Fibroblast of pulmonary artery (primary cell): Measurements from ENCODE around the gene ARHGEF10L.
A peak's percentile ranks its signal among the peaks of the same experiment; 100 is the strongest.

Experiments
- DNase-seq: peaks from one replicate; pipeline ENCODE4 v3.0.0-alpha.2; 2010; ENCODE audit warnings: low read depth
- H3K4me3 ChIP-seq: replicated peaks from 2 replicates; pipeline ENCODE4 v1.5.1; 2011; ENCODE audit warnings: low read depth, mild to moderate bottlenecking, control low read depth, low read length, moderate library complexity
- TF ChIP-seq, protein P1 (sequence below): IDR thresholded peaks from 2 replicates; pipeline ENCODE4 v1.5.1; 2011; ENCODE audit warnings: mild to moderate bottlenecking, control low read depth, low read length, inconsistent platforms; ENCODE audit errors: missing control alignments

Gene ARHGEF10L

DNA sequence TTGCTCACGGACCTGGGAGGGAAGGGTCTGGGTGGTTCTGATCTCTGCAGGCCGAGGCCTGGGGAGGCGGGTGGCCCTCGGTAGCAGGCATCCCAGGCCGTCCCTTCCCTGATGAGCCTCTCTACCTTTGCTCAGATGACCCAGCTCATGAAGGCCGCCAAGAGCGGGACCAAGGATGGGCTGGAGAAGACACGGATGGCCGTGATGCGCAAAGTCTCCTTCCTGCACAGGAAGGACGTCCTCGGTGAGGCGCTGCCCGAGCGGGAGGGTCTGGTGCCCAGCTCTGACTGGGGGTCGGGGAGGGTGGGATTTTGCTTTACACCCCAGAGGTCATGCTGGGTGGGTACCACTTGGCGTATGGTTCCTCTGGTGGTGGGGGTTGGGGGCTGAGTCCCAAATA lies 76.5 kb downstream of the ARHGEF10L start:
- DNase-seq = no peak
- no peak overlapping the region for H3K4me3 ChIP-seq
- TF ChIP-seq, protein P1, sequence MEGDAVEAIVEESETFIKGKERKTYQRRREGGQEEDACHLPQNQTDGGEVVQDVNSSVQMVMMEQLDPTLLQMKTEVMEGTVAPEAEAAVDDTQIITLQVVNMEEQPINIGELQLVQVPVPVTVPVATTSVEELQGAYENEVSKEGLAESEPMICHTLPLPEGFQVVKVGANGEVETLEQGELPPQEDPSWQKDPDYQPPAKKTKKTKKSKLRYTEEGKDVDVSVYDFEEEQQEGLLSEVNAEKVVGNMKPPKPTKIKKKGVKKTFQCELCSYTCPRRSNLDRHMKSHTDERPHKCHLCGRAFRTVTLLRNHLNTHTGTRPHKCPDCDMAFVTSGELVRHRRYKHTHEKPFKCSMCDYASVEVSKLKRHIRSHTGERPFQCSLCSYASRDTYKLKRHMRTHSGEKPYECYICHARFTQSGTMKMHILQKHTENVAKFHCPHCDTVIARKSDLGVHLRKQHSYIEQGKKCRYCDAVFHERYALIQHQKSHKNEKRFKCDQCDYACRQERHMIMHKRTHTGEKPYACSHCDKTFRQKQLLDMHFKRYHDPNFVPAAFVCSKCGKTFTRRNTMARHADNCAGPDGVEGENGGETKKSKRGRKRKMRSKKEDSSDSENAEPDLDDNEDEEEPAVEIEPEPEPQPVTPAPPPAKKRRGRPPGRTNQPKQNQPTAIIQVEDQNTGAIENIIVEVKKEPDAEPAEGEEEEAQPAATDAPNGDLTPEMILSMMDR = no peak

DNA sequence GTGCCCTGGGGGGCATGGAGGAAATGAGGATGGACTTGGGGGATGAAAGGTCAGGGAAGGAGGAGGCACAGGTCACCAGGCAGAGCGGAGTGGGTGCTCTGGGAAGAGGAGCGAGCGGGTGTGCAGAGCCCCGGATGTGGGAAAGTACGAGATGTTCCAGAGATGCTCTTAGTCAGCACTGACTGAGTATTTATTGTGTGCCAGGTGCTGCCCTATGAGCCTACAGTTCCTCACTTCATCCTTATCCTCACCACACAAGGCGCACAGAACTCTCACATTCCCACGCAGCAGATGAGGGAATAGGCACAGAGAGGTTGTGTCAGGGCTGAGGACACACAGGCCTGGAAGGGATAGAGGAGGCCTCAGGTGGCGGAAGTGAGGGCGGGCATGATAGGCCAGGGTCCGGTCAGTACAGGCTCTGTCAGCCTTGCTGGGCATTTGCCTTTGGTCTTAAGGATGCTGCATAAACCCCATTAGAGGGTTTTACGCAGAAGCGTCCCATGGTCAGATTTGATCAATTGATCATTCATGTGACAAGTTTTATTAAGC lies 77.3 kb downstream of the ARHGEF10L start:
- DNase-seq = no peak
- TF ChIP-seq, protein P1 = no peak
- H3K4me3 ChIP-seq = no peak overlapping the region

- DNase-seq = peak; percentile 12
- TF ChIP-seq, protein P1 = no peak
- H3K4me3 ChIP-seq = no peak overlapping the region
These were observed 78.5 kb downstream of the ARHGEF10L start for GRCh38 chr1:17617787-17618557.

- DNase-seq = no peak
- H3K4me3 ChIP-seq = no peak overlapping the region
- TF ChIP-seq, protein P1 = no peak
These were observed 79.2 kb downstream of the ARHGEF10L start for GRCh38 chr1:17618558-17619247.

DNA sequence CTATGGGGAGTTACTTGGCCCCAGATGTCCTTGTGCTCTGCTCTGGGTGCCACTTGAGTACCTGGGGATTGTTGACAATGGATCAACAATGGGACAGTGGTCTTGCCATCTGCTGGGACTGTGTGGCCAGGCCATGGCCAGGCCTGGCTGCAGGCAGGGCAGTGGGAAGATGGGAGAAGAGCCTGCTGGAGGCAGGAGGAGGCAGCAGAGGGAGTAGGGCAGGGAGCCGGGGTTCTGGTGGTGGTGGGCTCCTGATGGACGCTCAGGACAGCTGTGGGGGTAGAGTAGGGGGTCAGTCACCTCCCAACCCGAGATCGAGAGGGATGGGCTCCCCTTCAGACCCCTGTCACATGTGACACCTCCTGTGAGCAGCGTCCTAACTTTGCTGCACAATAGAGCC lies 81.0 kb downstream of the ARHGEF10L start:
- no peak overlapping the region for H3K4me3 ChIP-seq
- TF ChIP-seq, protein P1 = no peak
- DNase-seq = no peak

DNA sequence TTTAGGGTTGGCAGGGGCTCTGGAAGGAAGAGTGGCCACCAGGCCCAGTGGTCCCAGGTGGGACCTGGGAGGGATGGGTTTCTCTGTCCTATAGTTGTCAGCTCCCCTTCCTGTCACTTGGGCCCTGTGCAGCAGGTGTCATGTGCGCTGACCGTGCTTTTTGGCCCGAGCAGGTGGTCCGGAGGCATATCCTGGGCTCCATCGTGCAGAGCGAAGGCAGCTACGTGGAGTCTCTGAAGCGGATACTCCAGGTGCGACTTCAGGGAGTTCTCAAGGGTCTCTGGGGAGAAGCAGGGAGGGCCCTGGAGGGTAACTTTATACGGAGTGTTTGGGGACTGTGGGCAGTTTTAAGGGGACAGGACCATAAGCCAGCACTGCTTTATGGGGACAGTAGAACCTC lies 82.2 kb downstream of the ARHGEF10L start:
- TF ChIP-seq, protein P1 = no peak
- H3K4me3 ChIP-seq = no peak overlapping the region
- no peak for DNase-seq
